Endodermal cell (in vitro differentiated cells): ENCODE data around the gene SLC26A11. TPM values are rescaled to one million over a fixed set of nuclear protein-coding genes. Genes with fewer than 3 reads are reported as not detected.

Experiments used
- DNase-seq: peaks from one replicate; pipeline ENCODE4 v3.0.0-alpha.2; 2017
- H3K27ac ChIP-seq: 2 replicates; pipeline ENCODE4 v1.5.1; 2013; ENCODE audit warnings: mild to moderate bottlenecking, low read depth, low read length, moderate library complexity
- H3K27me3 ChIP-seq: 2 replicates; pipeline ENCODE4 v1.6.1; 2013; ENCODE audit warnings: mild to moderate bottlenecking, low read length, moderate library complexity; ENCODE audit not compliant: insufficient read depth, control insufficient read depth, poor library complexity, severe bottlenecking
- H3K36me3 ChIP-seq: 2 replicates; pipeline ENCODE4 v1.7.0; 2013; ENCODE audit warnings: mild to moderate bottlenecking, low read length, moderate library complexity; ENCODE audit not compliant: control insufficient read depth, insufficient read depth
- H3K4me1 ChIP-seq: one replicate; pipeline ENCODE4 v1.7.0; 2013; ENCODE audit warnings: low read length; ENCODE audit not compliant: control insufficient read depth, insufficient read depth
- H3K4me3 ChIP-seq: 2 replicates; pipeline ENCODE4 v1.5.1; 2013; ENCODE audit warnings: mild to moderate bottlenecking, low read length, moderate library complexity
- H3K9ac ChIP-seq: 2 replicates; pipeline ENCODE4 v1.6.1; 2013; ENCODE audit warnings: mild to moderate bottlenecking, low read length, moderate library complexity; ENCODE audit not compliant: poor library complexity, severe bottlenecking; ENCODE audit errors: extremely low read depth
- H3K9me3 ChIP-seq: 2 replicates; pipeline ENCODE4 v1.6.1; 2013; ENCODE audit warnings: mild to moderate bottlenecking, low read length, moderate library complexity; ENCODE audit not compliant: control insufficient read depth
- H3K27ac Mint-ChIP-seq: 2 replicates; pipeline ENCODE4 v1.8.0; 2020; ENCODE audit warnings: mixed read lengths
- H3K27me3 Mint-ChIP-seq: 2 replicates; pipeline ENCODE4 v1.8.0; 2021; ENCODE audit warnings: mild to moderate bottlenecking, mixed read lengths; ENCODE audit not compliant: insufficient read depth
- H3K36me3 Mint-ChIP-seq: 2 replicates; pipeline ENCODE4 v1.8.0; 2020; ENCODE audit warnings: low read depth, mixed read lengths
- H3K4me1 Mint-ChIP-seq: 2 replicates; pipeline ENCODE4 v1.8.0; 2020; ENCODE audit warnings: mixed read lengths
- H3K4me3 Mint-ChIP-seq: 2 replicates; pipeline ENCODE4 v1.8.0; 2020; ENCODE audit warnings: mild to moderate bottlenecking, moderate library complexity, mixed read lengths
- H3K9me3 Mint-ChIP-seq: 2 replicates; pipeline ENCODE4 v1.8.0; 2020; ENCODE audit warnings: mild to moderate bottlenecking, mixed read lengths
- whole genome bisulfite sequencing, 2 experiments: methylation state at CpG; one replicate each; pipeline versions ENCODE4 v1.1.5 to v1.1.7; 2013; ENCODE audit warnings: missing lambda C conversion rate in 2 of 2, mixed read lengths in 1 of 2; ENCODE audit not compliant: insufficient coverage in 1 of 2, insufficient read length in 1 of 2; 5-methylcytosine and 5-hydroxymethylcytosine counted together
- total RNA-seq, 2 donors: library from RNA; stranded (reverse); fragmentation: NEBNext Ultra II Directional in 1 of 2; extraction: Animal tissue kit (Norgen Biotek cat#: 25700) in 1 of 2; gene quantifications; 2 replicates in 1 of 2; 3 replicates in 1 of 2; pipeline ENCODE4 v1.2.1, GENCODE V29; 2021
- TF ChIP-seq, protein P1 (sequence below): fragments of 200-600 bp; sonication (generic); conservative IDR thresholded peaks from 2 replicates; pipeline ENCODE4 v1.5.0; 2021; ENCODE audit warnings: antibody characterized with exemption, mild to moderate bottlenecking

Gene SLC26A11
- total RNA-seq, 2 donors from 2014 or later: 43.7 to 48.2 TPM

GRCh38 chr17:80214878-80215210 is 5.4 kb upstream of the SLC26A11 start:
- Histone ChIP-seq H3K9me3 (no peaks in the 10 kb centered on the region), H3K4me1 (no peaks in the 10 kb centered on the region), H3K36me3 (peaks cover 38% of the 10 kb centered on the region), H3K27ac (no peak overlapping the region), H3K4me3 (no peak overlapping the region), H3K9ac (no peak overlapping the region), H3K27me3 (no peaks in the 10 kb centered on the region)
- Mint-ChIP-seq H3K27ac (no peak overlapping the region), H3K4me3 (no peak overlapping the region), H3K4me1 (peaks cover 3% of the 10 kb centered on the region), H3K27me3 (no peaks in the 10 kb centered on the region), H3K36me3 (peaks cover 42% of the 10 kb centered on the region), H3K9me3 (no peaks in the 10 kb centered on the region)
- no peak for DNase-seq
- 89 to 96% methylated on average over 15 to 17 of the region's 17 CpGs for WGBS, 2 experiments
- TF ChIP-seq, protein P1, sequence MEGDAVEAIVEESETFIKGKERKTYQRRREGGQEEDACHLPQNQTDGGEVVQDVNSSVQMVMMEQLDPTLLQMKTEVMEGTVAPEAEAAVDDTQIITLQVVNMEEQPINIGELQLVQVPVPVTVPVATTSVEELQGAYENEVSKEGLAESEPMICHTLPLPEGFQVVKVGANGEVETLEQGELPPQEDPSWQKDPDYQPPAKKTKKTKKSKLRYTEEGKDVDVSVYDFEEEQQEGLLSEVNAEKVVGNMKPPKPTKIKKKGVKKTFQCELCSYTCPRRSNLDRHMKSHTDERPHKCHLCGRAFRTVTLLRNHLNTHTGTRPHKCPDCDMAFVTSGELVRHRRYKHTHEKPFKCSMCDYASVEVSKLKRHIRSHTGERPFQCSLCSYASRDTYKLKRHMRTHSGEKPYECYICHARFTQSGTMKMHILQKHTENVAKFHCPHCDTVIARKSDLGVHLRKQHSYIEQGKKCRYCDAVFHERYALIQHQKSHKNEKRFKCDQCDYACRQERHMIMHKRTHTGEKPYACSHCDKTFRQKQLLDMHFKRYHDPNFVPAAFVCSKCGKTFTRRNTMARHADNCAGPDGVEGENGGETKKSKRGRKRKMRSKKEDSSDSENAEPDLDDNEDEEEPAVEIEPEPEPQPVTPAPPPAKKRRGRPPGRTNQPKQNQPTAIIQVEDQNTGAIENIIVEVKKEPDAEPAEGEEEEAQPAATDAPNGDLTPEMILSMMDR: no peak

DNA sequence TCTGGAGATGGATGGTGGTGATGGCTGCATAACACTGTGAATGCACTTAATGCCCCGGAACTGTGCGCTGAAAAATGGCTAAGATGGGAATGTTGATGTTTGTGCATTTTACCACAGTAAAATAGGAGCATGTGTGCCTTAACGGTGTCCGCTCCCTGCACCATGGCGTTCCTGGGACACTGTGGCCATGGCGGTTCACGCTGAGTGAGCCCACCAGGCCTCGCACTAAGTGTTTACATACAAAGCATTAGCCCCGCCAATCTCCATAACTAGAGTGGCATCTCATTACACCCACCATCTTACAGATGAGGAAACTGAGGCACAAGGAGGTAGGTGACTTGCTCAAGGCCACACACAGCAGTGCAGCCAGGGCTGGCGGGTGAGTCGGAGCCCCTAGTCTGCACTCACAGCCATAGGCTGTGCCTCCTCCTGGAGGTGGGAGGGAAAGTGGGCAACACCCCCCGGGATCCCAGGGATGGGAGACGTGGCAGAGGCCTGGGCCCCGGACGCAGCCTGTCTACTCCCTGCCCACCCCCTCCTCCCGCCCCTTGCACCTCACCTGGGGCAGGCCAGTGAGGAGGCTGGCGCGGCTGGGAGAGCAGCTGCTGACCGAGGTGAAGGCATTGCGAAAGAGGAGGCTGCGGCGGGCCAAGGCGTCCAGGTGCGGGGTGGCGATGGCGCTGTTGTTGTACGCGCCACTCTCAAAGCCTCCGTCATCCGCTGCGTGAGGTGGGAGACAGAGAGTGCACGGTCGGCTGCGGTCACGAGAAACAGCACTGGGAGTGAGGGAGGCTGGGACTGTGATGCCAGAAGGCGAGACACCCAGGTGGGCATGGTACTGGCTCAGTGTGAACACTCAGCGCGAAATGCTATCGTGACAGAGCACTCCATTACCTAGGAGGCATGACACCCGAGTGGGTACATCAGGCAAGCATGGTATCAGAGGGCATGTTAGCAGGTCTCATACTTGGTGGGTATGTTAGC is 3.5 kb upstream of the SLC26A11 start:
- Histone ChIP-seq H3K9ac (no peak overlapping the region), H3K27ac (no peak overlapping the region), H3K9me3 (no peaks in the 10 kb centered on the region), H3K36me3 (peaks cover 27% of the 10 kb centered on the region), H3K27me3 (no peaks in the 10 kb centered on the region), H3K4me3 (no peak overlapping the region), H3K4me1 (no peaks in the 10 kb centered on the region)
- TF ChIP-seq, protein P1: no peak
- Mint-ChIP-seq H3K27ac (no peak overlapping the region), H3K36me3 (peaks cover 28% of the 10 kb centered on the region), H3K9me3 (no peaks in the 10 kb centered on the region), H3K4me1 (peaks cover 7% of the 10 kb centered on the region), H3K27me3 (no peaks in the 10 kb centered on the region), H3K4me3 (no peak overlapping the region)
- no peak for DNase-seq
- 95 to 99% methylated on average over 32 to 40 of the region's 40 CpGs for WGBS, 2 experiments

GRCh38 chr17:80217703-80218362 is 2.4 kb upstream of the SLC26A11 start:
- WGBS, 2 experiments: 96 to 98% methylated on average over 11 to 13 of the region's 13 CpGs
- H3K27ac ChIP-seq: no peak overlapping the region
- no peak overlapping the region for H3K4me3 ChIP-seq
- H3K4me3 Mint-ChIP-seq: no peak overlapping the region
- peaks cover 7% of the 10 kb centered on the region for H3K4me1 Mint-ChIP-seq
- no peaks in the 10 kb centered on the region for H3K4me1 ChIP-seq
- H3K9me3 Mint-ChIP-seq: no peaks in the 10 kb centered on the region
- H3K27me3 ChIP-seq: no peaks in the 10 kb centered on the region
- no peak overlapping the region for H3K27ac Mint-ChIP-seq
- TF ChIP-seq, protein P1: no peak
- H3K9ac ChIP-seq: no peak overlapping the region
- no peaks in the 10 kb centered on the region for H3K9me3 ChIP-seq
- DNase-seq: no peak
- peaks cover 22% of the 10 kb centered on the region for H3K36me3 ChIP-seq
- H3K36me3 Mint-ChIP-seq: peaks cover 29% of the 10 kb centered on the region
- no peaks in the 10 kb centered on the region for H3K27me3 Mint-ChIP-seq
